Body of pancreas (tissue), 4 donors: ENCODE data around the gene GALP.

Source experiments
- CTCF ChIP-seq, 7 experiments: fragments of 450-650 bp in 4 of 7; fragments of 200-600 bp in 3 of 7; sonication (generic) in 3 of 7; IDR thresholded peaks; one replicate each; pipeline ENCODE4 v1.5.1; 2016 to 2019; ENCODE audit warnings: antibody characterized with exemption in 7 of 7
- POLR2A ChIP-seq, 3 donors: fragments of 450-650 bp; IDR thresholded peaks; one replicate each; pipeline ENCODE4 v1.6.1; 2016; ENCODE audit warnings: antibody characterized with exemption in 3 of 3, mild to moderate bottlenecking in 2 of 3

- TF ChIP-seq POLR2A (IDR thresholded peaks at IDR 0.05) (peak in 2 of 3 donors; percentile 57 to 73), CTCF (IDR thresholded peaks at IDR 0.05) (peak in 1 of 7 experiments; percentile 3)
Measured at GRCh38 chr19:56145698-56146097, 30.1 kb upstream of the GALP start.
